ENCODE data around the gene MOGAT1.

MOGAT1 gene, protein sequence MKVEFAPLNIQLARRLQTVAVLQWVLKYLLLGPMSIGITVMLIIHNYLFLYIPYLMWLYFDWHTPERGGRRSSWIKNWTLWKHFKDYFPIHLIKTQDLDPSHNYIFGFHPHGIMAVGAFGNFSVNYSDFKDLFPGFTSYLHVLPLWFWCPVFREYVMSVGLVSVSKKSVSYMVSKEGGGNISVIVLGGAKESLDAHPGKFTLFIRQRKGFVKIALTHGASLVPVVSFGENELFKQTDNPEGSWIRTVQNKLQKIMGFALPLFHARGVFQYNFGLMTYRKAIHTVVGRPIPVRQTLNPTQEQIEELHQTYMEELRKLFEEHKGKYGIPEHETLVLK

DNA sequence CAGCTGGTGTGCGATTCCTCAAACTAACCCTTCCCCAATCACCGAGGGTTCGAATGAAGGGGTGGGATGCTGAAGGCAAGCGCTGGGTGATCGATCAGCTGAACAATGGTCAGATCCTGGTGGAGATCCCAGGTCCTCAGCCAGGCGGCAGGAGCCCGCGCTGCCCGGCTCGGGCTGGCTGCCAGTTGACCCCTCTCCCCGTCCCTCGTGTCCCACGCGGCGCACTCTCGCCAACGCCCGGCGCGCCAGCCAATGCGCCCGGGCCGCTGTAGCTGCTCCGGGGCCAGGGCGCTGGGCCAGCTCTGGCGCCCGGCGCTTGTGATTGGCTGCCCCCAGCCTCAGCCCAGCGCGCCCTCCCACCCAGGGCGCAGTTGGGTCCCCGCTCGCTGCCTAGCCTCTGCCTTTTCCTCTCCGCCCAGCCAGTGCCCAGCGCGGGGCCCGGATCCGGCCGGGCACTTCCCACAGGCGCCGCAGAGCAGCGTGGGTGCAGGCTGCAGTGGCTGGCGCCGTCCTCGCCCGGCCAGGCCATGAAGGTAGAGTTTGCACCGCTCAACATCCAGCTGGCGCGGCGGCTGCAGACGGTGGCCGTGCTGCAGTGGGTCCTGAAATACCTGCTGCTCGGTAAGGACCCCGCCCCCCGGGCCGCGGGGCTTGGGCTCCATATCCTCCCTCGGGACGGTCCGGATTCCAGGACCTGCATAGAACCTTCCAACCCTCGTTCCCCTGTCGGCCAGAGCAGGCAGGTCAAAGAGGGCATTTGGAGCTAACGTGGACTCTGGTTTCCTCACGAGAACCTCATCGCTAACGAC lies at the start of gene MOGAT1:
Gene MOGAT1, plus strand, starts transcription at position 400 of the 809 bp plus-strand sequence. Its CDS starts 128 bp downstream, at position 528.
- no peak for TF ChIP-seq POLR2A (IDR thresholded peaks at IDR 0.05; ENCODE audit: low read depth, low read length)
- DNase-seq (ENCODE audit: insufficient read length, low spot score), result no peak
- FAIRE-seq, result no peak

DNA sequence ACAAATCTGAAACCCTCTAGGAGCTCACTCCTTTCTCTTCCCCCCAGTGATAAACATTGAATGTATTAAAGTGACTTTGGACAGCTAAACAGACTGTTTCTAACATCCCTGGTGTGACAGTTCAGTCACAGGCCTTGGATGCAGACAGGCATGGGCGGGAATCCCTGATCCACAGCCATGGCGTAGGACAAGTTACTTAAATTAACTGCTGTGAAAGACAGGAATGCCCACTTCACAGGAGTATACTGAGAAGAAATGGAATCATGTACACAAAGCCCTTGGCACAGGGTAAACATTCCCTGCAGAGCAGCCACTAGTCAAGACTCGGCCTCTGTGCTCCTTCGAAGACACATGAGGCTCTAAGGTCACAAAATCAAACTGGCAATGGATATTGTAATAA lies 49.6 kb upstream of the MOGAT1 start:
- no peak for TF ChIP-seq POLR2A (IDR thresholded peaks at IDR 0.05; ENCODE audit: low read depth, low read length)
- FAIRE-seq (no peak), DNase-seq (ENCODE audit: insufficient read length, low spot score) (no peak)

DNA sequence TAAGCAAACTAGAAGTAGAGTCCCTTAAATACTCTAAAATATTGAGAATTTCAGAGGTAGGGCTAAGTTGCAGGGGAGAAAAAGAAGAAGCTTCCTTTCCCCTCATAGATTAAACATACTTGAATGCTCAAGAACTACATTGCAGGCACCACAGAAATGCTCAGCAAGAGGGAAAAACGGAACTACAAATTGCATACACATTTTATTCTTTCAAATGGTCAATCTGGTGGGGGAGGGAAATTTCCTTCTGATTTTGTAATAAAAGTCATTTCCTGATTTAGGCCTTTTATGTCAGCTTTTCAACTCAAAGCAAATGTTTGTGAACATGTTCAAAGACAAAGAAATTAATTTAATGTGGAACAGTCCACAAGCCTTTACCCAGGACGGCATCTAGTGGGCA lies 48.5 kb upstream of the MOGAT1 start:
- FAIRE-seq, result no peak
- DNase-seq (ENCODE audit: insufficient read length, low spot score), result no peak
- no peak for TF ChIP-seq POLR2A (IDR thresholded peaks at IDR 0.05; ENCODE audit: low read depth, low read length)

DNA sequence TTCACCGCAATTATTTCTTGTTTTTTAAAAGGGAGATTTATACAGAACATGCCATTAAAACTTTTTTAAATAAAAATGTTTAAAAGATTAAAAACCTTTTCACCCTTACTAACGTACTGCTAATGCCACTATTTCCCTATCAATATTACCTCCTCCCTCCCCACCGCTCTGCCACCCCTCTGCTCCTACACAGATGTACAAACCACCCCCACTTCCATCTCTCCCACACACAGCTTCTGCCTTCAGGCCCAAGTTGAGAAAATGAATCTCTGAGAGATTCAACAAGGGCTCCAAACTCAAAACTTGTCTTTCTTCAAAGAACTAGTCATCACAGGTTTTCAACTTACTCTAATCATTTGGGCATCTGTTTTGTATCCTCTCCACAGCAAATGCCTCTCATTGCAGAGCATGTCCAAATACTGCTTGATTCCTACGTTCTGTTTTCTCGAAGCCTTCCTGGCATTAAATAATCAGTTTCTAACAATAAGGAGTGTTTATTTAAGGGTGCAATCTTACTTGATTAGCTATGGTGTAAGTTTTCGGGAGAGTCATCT lies 47.6 kb upstream of the MOGAT1 start:
- FAIRE-seq (no peak), DNase-seq (ENCODE audit: insufficient read length, low spot score) (no peak)
- no peak for TF ChIP-seq POLR2A (IDR thresholded peaks at IDR 0.05; ENCODE audit: low read depth, low read length)

DNA sequence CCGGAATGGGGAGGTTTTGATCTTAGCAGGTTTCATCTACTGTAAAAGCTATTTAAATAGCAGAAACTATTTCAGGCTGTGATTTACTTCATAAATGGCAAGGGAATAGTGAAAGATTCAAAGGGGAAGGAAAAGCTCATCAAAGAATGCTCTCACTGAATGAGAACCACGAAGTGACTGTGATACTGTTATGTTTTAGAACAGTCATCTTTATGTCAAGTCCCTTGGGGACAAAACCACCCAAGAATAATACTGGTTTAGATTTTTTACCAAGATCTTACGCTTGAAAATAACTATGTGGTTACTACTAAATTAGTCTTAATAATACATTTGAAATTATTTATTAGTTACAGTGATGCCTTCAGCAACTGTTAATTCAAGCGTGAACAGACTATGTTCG lies 43.7 kb upstream of the MOGAT1 start:
- FAIRE-seq (no peak), DNase-seq (ENCODE audit: insufficient read length, low spot score) (no peak)
- TF ChIP-seq POLR2A (IDR thresholded peaks at IDR 0.05; ENCODE audit: low read depth, low read length), result no peak

DNA sequence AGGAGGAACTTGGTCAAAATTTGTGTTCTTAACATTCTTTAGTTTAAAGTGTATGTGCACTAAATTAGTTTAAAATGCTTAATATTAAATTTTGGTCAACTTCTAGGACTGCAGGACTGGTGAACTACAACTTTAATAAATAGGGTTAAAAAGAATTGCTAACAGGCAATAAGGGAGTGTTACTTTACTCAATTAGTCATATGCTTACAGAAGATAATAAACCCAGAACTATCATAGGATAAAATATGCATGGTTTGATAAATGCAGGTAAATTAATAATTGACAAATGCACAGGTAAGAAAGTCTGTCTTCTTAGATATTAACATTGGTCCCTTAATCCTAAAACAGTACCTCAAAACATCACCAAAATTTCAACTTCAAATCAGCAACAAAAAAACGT lies 36.2 kb upstream of the MOGAT1 start:
- FAIRE-seq, result no peak
- TF ChIP-seq POLR2A (IDR thresholded peaks at IDR 0.05; ENCODE audit: low read depth, low read length), result no peak
- DNase-seq (ENCODE audit: insufficient read length, low spot score), result no peak

DNA sequence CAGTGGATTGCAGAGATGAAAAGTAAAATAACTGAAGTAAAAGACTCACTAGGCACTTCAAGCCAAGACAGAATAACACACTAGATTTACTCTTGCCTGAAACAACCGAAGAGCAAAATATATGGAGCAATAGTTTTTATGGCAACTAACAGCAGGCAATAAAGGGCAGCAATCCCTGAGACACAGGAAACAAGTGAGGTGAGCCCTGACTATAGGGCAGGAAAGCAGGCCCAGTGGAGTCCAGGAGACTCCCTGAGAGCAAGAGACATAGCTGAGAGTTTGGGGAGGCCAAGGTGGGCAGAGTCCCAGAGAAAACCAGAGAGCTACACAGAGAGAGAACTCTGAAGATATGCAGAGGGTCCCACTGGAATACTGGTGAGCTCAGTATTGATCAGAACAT lies 34.4 kb upstream of the MOGAT1 start:
- TF ChIP-seq POLR2A (IDR thresholded peaks at IDR 0.05; ENCODE audit: low read depth, low read length), result no peak
- FAIRE-seq (no peak), DNase-seq (ENCODE audit: insufficient read length, low spot score) (no peak)

DNA sequence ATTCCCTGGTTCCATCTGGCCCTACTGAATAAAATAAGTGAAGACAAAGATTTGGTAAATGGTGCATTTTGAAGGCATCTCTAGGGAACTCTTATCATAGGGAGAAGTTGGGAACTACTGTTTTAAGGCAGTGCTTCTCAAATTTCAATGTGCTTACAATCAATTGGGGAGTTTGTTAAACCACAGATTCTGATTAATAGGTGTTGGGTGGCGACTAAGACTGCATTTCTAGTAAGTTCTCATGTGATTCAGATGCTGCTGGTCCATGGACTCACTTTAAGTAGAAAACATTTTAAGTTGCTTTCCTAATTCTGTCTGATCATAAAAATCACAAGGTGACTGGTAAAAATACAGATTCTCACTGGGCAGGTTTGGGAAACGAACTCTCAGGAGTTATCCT lies 30.1 kb upstream of the MOGAT1 start:
- TF ChIP-seq POLR2A (IDR thresholded peaks at IDR 0.05; ENCODE audit: low read depth, low read length), result no peak
- DNase-seq (ENCODE audit: insufficient read length, low spot score), result no peak
- FAIRE-seq, result no peak

DNA sequence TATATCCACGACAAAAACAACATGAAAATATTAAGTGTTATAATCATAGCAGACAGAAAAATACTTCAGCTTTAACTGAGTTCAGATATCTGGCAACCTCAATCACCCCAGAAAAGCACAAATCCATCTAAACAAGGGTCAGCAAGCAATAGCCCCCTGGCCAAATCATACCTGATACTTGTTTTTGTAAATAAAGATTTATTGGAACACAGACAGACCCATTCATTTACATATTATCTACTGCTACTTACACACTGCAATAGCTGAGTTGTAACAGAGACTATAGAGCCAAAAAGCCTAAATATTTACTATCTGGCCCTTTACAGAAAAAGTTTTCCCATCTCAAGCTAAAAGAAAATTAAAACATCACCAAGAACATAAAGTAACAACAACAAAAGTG lies 28.3 kb upstream of the MOGAT1 start:
- no peak for TF ChIP-seq POLR2A (IDR thresholded peaks at IDR 0.05; ENCODE audit: low read depth, low read length)
- DNase-seq (ENCODE audit: insufficient read length, low spot score) (no peak), FAIRE-seq (no peak)

DNA sequence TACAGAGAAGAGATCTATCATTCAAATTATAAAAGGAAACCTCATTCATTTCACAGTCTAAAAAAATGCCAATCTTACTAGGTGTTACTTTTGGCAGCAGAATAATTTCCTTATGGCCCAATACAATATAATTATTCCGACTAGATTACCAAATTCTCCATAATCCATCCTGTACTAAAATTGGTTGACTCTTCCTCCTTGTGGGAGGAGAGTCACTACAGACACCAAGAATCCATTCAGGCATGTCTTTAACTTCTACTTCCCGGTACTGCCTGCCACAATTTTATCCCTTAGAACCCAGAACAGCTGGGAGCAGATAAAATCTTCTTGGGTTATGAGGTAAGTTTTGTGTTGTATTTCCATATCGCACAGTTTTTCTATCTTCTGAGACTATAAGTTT lies 25.4 kb upstream of the MOGAT1 start:
- FAIRE-seq, result no peak

DNA sequence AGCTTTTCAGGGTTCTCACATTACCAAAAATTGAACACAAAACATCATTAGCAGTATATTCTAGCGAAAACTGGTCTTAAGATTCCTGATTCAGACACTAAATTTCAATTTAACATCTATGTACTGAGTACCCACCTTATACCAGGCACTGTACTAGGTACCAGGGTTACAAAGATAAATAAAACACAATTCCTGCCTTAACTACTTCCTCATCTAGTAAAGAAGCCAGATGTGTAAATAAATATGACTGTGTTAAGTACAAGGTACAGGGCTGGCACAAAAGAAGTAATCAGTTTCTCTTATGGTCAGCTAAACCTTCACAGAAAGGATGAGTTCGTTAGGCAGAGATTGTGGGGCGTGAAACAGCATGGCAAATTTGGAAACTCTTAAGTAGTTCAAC lies 21.7 kb upstream of the MOGAT1 start:
- FAIRE-seq (no peak), DNase-seq (ENCODE audit: insufficient read length, low spot score) (no peak)
- no peak for TF ChIP-seq POLR2A (IDR thresholded peaks at IDR 0.05; ENCODE audit: low read depth, low read length)

More for the DNA sequence above, 25.4 kb upstream of the MOGAT1 start:
- DNase-seq (ENCODE audit: insufficient read length, low spot score), result no peak
- no peak for TF ChIP-seq POLR2A (IDR thresholded peaks at IDR 0.05; ENCODE audit: low read depth, low read length)

DNA sequence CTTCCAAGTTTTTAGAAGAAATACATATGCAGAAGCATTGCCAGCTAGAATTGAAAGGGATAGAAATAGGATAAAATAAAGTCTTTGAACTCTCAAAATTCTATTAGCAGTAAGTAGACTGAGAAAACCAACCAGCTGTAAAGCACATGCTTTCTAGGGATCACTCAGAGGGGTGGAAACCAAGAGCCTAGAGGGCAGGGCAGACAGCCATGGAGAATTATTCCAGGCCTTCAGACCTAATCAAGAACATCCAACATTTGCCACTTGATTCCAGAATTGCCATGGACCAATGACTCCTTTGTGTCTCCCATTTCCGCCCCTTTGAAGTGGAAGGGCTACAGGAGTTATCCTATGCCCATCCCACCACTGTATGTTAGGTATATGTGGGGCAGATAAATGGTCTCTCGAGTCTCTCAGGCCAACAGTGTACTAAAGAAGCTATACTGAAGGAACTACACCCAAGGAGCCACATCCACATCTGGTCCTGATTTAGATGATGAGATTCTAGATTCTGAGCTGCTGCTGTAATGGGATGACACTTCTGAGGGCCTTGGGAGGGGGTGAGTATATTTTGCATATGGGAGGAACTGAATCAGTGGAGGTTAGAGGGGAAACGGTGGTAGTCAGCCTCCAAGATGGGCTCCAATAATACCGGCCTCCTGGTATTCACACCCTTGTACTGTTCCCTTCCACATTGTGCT lies 19.6 kb upstream of the MOGAT1 start:
- TF ChIP-seq POLR2A (IDR thresholded peaks at IDR 0.05; ENCODE audit: low read depth, low read length), result no peak
- FAIRE-seq, result no peak
- no peak for DNase-seq (ENCODE audit: insufficient read length, low spot score)

DNA sequence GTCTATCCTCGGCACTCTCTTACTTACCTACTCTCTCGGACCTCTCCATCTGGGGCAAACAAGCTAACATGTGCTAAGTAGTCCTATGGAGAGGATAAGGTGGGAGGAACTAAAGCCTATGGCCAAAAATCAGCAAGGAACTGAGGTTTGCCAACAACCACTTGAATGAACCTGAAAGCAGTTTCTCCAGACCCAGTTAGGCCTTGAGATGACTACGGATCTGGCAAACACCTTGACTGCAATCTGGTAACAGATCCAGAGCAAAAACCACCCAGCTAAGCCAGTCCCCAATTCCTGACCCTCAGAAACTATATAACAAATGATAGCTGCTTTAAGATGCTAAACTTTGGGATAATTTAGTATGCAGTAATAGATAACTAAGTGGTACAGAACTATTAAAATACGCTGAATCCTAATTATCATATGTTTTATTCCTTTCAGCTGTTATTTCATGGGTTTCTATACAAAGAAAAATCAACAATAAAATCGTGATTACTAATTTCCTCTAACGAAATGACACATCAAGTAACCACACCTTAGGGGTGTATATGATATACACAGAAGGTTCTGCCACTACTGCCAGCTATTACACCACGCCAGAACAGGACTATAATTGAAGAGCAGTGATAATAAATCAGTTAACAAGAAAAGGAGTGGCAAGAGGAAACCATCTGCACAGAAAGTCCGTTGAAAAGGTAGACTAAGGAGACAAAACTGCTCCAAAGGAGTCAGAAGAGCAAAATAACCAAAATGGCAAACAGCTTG lies 18.8 kb upstream of the MOGAT1 start:
- no peak for TF ChIP-seq POLR2A (IDR thresholded peaks at IDR 0.05; ENCODE audit: low read depth, low read length)
- DNase-seq (ENCODE audit: insufficient read length, low spot score) (no peak), FAIRE-seq (no peak)
